HUES48 (cell line): Measurements from ENCODE around the gene MOB3B.
A peak's percentile ranks its signal among the peaks of the same experiment; 100 is the strongest.

Experiments used
- H3K27ac ChIP-seq: one replicate; pipeline ENCODE4 v1.7.0; 2013; ENCODE audit warnings: low read depth, low read length, inconsistent platforms
- H3K27me3 ChIP-seq: 2 replicates; pipeline ENCODE4 v1.6.1; 2013; ENCODE audit warnings: mild to moderate bottlenecking, low read length; ENCODE audit not compliant: control insufficient read depth, insufficient read depth
- H3K36me3 ChIP-seq: 2 replicates; pipeline ENCODE4 v1.6.1; 2013; ENCODE audit warnings: low read length; ENCODE audit not compliant: control insufficient read depth, insufficient read depth
- H3K4me1 ChIP-seq: 2 replicates; pipeline ENCODE4 v1.6.1; 2013; ENCODE audit warnings: mild to moderate bottlenecking, low read length; ENCODE audit not compliant: control insufficient read depth, insufficient read depth
- H3K4me3 ChIP-seq: 2 replicates; pipeline ENCODE4 v1.5.1; 2013; ENCODE audit warnings: mild to moderate bottlenecking, low read depth, low read length
- H3K9ac ChIP-seq: 2 replicates; pipeline ENCODE4 v1.6.1; 2013; ENCODE audit warnings: mild to moderate bottlenecking, low read depth, low read length, moderate library complexity
- H3K9me3 ChIP-seq: 2 replicates; pipeline ENCODE4 v1.6.1; 2013; ENCODE audit warnings: low read length; ENCODE audit not compliant: control insufficient read depth, insufficient read depth

The MOB3B gene

DNA sequence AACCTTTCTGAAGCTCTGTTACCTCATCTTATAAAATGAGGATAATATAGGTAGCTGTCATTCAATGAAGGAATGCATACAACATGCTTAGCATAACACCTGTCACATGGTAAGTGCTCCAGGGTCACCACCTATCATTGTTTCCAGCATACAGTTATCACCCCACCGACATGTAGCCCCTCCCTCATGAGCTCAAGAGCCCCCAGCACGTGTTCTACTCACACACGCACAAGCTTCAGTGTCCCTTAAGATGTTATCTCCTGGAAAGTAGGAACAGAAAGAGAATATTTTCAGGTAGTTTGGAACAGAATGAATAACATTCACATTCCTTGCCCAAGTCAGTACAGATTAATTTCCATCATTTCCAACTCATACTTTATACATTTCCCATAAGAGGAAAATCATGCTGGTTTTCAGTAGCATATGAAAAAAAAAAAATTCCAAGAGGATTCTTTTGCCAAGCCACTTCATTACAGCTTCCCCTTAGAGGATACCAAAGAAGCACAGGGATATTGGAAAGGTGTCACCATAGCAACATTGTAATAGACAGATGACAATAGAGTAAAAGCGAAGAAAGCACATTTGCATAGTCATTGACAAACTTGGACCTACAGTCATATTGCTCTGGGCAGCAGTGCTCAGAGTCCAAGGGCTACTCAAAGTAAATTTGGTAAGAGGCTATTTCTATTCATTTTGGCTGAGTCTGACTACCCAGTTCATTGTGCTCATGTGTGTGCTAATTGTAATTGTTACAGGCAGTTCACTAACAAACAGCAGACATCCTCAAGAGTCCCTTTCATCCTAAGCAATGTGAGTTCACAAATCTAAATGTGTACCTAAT is 1.5 kb upstream of the MOB3B start:
- Histone ChIP-seq H3K27ac (no peak overlapping the region), H3K4me1 (peaks cover 24% of the 10 kb centered on the region), H3K9ac (no peak overlapping the region), H3K9me3 (no peaks in the 10 kb centered on the region), H3K36me3 (no peaks in the 10 kb centered on the region), H3K4me3 (no peak overlapping the region), H3K27me3 (peaks cover 8% of the 10 kb centered on the region; the same call in 1 of the 2 replicates)

DNA sequence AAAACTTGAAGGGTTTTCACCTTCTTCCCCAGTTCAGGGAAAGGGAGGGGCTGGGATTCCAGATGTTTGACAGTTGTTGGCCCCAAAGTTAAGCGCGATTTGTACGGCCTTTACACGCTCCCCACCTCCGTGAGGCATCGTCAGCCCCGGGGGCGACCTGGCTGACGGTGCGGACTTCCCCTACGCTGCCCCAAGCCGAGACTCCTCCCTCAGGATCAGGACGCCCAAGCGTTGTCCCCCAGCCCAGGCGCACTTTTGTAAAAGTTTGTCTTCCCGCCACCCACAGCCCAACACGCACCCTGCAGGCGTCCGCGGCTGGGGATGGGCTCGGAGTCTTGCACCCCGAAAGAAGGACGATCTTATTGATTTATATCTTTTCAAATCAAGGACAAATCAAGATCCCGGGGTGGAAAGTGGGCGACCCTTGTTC is 713 bp downstream of the MOB3B start:
- peak overlapping the region; percentile 71 for H3K9ac ChIP-seq

GRCh38 chr9:27528076-27528885 is 1.3 kb downstream of the MOB3B start:
- peak overlapping the region; percentile 65 for H3K27ac ChIP-seq
- H3K4me3 ChIP-seq = peak overlapping the region; percentile 89
- peaks cover 8% of the 10 kb centered on the region; the same call in 1 of the 2 replicates for H3K27me3 ChIP-seq
- H3K4me1 ChIP-seq = peaks cover 30% of the 10 kb centered on the region
- peak overlapping the region; percentile 71 for H3K9ac ChIP-seq
- H3K9me3 ChIP-seq = no peaks in the 10 kb centered on the region
- H3K36me3 ChIP-seq = no peaks in the 10 kb centered on the region

More for the DNA sequence above, 713 bp downstream of the MOB3B start:
- H3K9me3 ChIP-seq = no peaks in the 10 kb centered on the region
- no peaks in the 10 kb centered on the region for H3K36me3 ChIP-seq
- H3K4me3 ChIP-seq = peak overlapping the region; percentile 89
- H3K27ac ChIP-seq = peak overlapping the region; percentile 65
- H3K4me1 ChIP-seq = peaks cover 27% of the 10 kb centered on the region
- peaks cover 8% of the 10 kb centered on the region; the same call in 1 of the 2 replicates for H3K27me3 ChIP-seq

- Histone ChIP-seq H3K9ac (peak overlapping the region; percentile 21; the same call in 1 of the 2 replicates), H3K9me3 (no peaks in the 10 kb centered on the region), H3K4me3 (peak overlapping the region; percentile 89), H3K4me1 (peaks cover 34% of the 10 kb centered on the region), H3K36me3 (no peaks in the 10 kb centered on the region), H3K27me3 (peaks cover 8% of the 10 kb centered on the region; the same call in 1 of the 2 replicates), H3K27ac (peak overlapping the region; percentile 65)
Measured at GRCh38 chr9:27527702-27528075, 1.9 kb downstream of the MOB3B start.

DNA sequence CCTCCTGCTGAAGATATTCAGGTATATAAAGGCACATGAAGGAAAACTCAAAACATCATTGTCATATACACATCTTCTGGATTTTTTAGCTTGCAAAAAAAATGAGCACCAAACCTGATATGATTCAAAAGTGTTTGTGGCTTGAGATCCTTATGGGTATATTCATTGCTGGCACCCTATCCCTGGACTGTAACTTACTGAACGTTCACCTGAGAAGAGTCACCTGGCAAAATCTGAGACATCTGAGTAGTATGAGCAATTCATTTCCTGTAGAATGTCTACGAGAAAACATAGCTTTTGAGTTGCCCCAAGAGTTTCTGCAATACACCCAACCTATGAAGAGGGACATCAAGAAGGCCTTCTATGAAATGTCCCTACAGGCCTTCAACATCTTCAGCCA is 5.4 kb downstream of the MOB3B start, which contains the start of gene IFNK:
Gene IFNK, plus strand, starts transcription at position 55 of the 400 bp plus-strand sequence. Its CDS starts 47 bp downstream, at position 102.
- Histone ChIP-seq H3K4me1 (peaks cover 28% of the 10 kb centered on the region), H3K27me3 (peaks cover 8% of the 10 kb centered on the region; the same call in 1 of the 2 replicates), H3K27ac (no peak within 1 kb of the TSS), H3K4me3 (no peak within 1 kb of the TSS), H3K36me3 (no peaks in the 10 kb centered on the region), H3K9ac (no peak within 1 kb of the TSS), H3K9me3 (no peaks in the 10 kb centered on the region)

DNA sequence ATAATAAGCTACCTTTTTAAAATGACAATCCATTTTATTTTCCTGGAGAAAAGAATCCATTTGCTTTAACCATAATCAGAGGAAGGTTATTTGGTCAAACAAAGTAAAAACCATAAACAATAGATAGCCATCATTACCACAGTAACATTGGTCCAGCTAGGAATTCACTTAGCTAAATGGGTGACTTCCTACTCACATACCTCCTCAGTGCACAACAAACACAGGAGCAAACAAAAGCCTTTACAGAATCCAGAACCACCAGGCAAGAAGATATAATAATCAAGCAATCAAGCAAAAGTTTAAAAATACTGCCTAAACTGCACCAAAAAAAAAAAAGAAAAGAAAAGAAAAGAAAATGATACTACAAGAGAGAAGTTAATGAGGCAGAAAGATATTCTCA is 6.5 kb downstream of the MOB3B start:
- Histone ChIP-seq H3K27me3 (peaks cover 8% of the 10 kb centered on the region; the same call in 1 of the 2 replicates), H3K36me3 (no peaks in the 10 kb centered on the region), H3K4me3 (no peak overlapping the region), H3K27ac (no peak overlapping the region), H3K9me3 (no peaks in the 10 kb centered on the region), H3K4me1 (peaks cover 28% of the 10 kb centered on the region), H3K9ac (no peak overlapping the region)

- H3K4me1 ChIP-seq = peaks cover 17% of the 10 kb centered on the region
- no peak overlapping the region for H3K27ac ChIP-seq
- no peaks in the 10 kb centered on the region for H3K9me3 ChIP-seq
- H3K36me3 ChIP-seq = no peaks in the 10 kb centered on the region
- no peak overlapping the region for H3K4me3 ChIP-seq
- no peak overlapping the region for H3K9ac ChIP-seq
- no peaks in the 10 kb centered on the region for H3K27me3 ChIP-seq
Measured at GRCh38 chr9:27520986-27521385, 8.6 kb downstream of the MOB3B start.

- H3K27me3 ChIP-seq = no peaks in the 10 kb centered on the region
- peaks cover 11% of the 10 kb centered on the region; the same call in 1 of the 2 replicates for H3K4me1 ChIP-seq
- no peak overlapping the region for H3K9ac ChIP-seq
- no peak overlapping the region for H3K27ac ChIP-seq
- H3K4me3 ChIP-seq = no peak overlapping the region
- no peaks in the 10 kb centered on the region for H3K36me3 ChIP-seq
- no peaks in the 10 kb centered on the region for H3K9me3 ChIP-seq
Measured at GRCh38 chr9:27519466-27520465, 9.8 kb downstream of the MOB3B start.

GRCh38 chr9:27518809-27519208 is 10.8 kb downstream of the MOB3B start:
- H3K27ac ChIP-seq = no peak overlapping the region
- no peaks in the 10 kb centered on the region for H3K9me3 ChIP-seq
- H3K4me1 ChIP-seq = peaks cover 11% of the 10 kb centered on the region; the same call in 1 of the 2 replicates
- no peaks in the 10 kb centered on the region for H3K36me3 ChIP-seq
- no peaks in the 10 kb centered on the region for H3K27me3 ChIP-seq
- H3K4me3 ChIP-seq = no peak overlapping the region
- no peak overlapping the region for H3K9ac ChIP-seq

GRCh38 chr9:27518006-27518405 is 11.6 kb downstream of the MOB3B start:
- Histone ChIP-seq H3K4me1 (peaks cover 6% of the 10 kb centered on the region; the same call in 1 of the 2 replicates), H3K36me3 (no peaks in the 10 kb centered on the region), H3K9ac (no peak overlapping the region), H3K27ac (no peak overlapping the region), H3K4me3 (no peak overlapping the region), H3K27me3 (no peaks in the 10 kb centered on the region), H3K9me3 (no peaks in the 10 kb centered on the region)
